Measurements from ENCODE around the gene PLPP1.

- TF ChIP-seq CTCF (IDR thresholded peaks at IDR 0.05) (no peak), EZH2 (IDR thresholded peaks at IDR 0.05; ENCODE audit: borderline replicate concordance, insufficient read depth, low read depth, low read length, poor library complexity, severe bottlenecking) (no peak)
Measured at GRCh38 chr5:55410845-55411244, 123.9 kb downstream of the PLPP1 start.
